IMR-90 (cell line): Measurements from ENCODE around the gene MRPS25. TPM values are rescaled to one million over a fixed set of nuclear protein-coding genes. Genes with fewer than 3 reads are reported as not detected.

Source experiments
- ATAC-seq: fragments of 200-7000 bp; cut with Tn5 transposase; 2 replicates; pipeline ENCODE4 v1.9.1; 2020; ENCODE audit warnings: low read depth, mild to moderate bottlenecking, moderate library complexity
- BruUV-seq: library from RNA; stranded (reverse); fragments of 400-500 nt; replicated peaks from 2 replicates; lab custom pipeline; 2021; lab: Mats Ljungman, UMichigan
- CTCF ChIA-PET: fragments of 300-600 bp; formaldehyde crosslinking; extraction: SDS; loops from one replicate; lab custom pipeline; 2021; ENCODE audit warnings: antibody characterized with exemption; lab: Yijun Ruan, JAX
- POLR2A ChIA-PET: fragments of 300-600 bp; sonication (Branson Sonifier 250); formaldehyde crosslinking; loops from one replicate; lab custom pipeline; 2022; ENCODE audit warnings: antibody characterized with exemption; ENCODE audit not compliant: unreplicated experiment; lab: Charles Lee
- DNase-seq: peaks from one replicate; pipeline ENCODE4 v3.0.0; 2013
- H2AFZ ChIP-seq: replicated peaks from 2 replicates; pipeline ENCODE3; 2013; ENCODE audit warnings: low read length, mild to moderate bottlenecking; ENCODE audit not compliant: poor library complexity
- H2AK5ac ChIP-seq: 2 replicates; pipeline ENCODE4 v1.6.1; 2013; ENCODE audit warnings: low read depth, low read length, inconsistent platforms
- H2AK9ac ChIP-seq: replicated peaks from 2 replicates; pipeline ENCODE3; 2013; ENCODE audit warnings: mild to moderate bottlenecking, low read depth, low read length, moderate library complexity; ENCODE audit not compliant: poor library complexity
- H2BK120ac ChIP-seq: 2 replicates; pipeline ENCODE4 v1.6.1; 2013; ENCODE audit warnings: low read depth, low read length, inconsistent platforms
- H2BK15ac ChIP-seq: 3 replicates; pipeline ENCODE4 v1.6.1; 2013; ENCODE audit warnings: low read depth, low read length, inconsistent platforms
- H2BK20ac ChIP-seq: 2 replicates; pipeline ENCODE4 v1.6.1; 2013; ENCODE audit warnings: low read depth, mild to moderate bottlenecking, inconsistent platforms, low read length, moderate library complexity
- H2BK5ac ChIP-seq: 2 replicates; pipeline ENCODE4 v1.6.1; 2013; ENCODE audit warnings: mild to moderate bottlenecking, low read depth, low read length, inconsistent platforms; ENCODE audit not compliant: poor library complexity, severe bottlenecking
- H3K14ac ChIP-seq: replicated peaks from 2 replicates; pipeline ENCODE4 v1.6.1; 2013; ENCODE audit warnings: low read depth, low read length, inconsistent platforms
- H3K18ac ChIP-seq: 2 replicates; pipeline ENCODE4 v1.6.1; 2013; ENCODE audit warnings: low read depth, low read length, control low read depth
- H3K23ac ChIP-seq: 2 replicates; pipeline ENCODE4 v1.6.1; 2013; ENCODE audit warnings: low read depth, low read length, inconsistent platforms
- H3K27ac ChIP-seq: 2 replicates; pipeline ENCODE4 v1.5.1; 2013; ENCODE audit warnings: mild to moderate bottlenecking, control low read depth, low read length; ENCODE audit not compliant: insufficient read depth
- H3K27me3 ChIP-seq: 2 replicates; pipeline ENCODE4 v1.6.1; 2013; ENCODE audit warnings: low read length; ENCODE audit not compliant: control insufficient read depth, insufficient read depth
- H3K36me3 ChIP-seq: 2 replicates; pipeline ENCODE4 v1.6.1; 2013; ENCODE audit warnings: low read length, mixed read lengths; ENCODE audit not compliant: control insufficient read depth, insufficient read depth
- H3K4ac ChIP-seq: 2 replicates; pipeline ENCODE4 v1.6.1; 2013; ENCODE audit warnings: low read depth, low read length, inconsistent platforms
- H3K4me1 ChIP-seq: 2 replicates; pipeline ENCODE4 v1.6.1; 2013; ENCODE audit warnings: low read length, mixed read lengths; ENCODE audit not compliant: control insufficient read depth, insufficient read depth
- H3K4me2 ChIP-seq: 2 replicates; pipeline ENCODE4 v1.6.1; 2013; ENCODE audit warnings: low read depth, mild to moderate bottlenecking, control low read depth, low read length, moderate library complexity
- H3K4me3 ChIP-seq: 2 replicates; pipeline ENCODE4 v1.5.1; 2013; ENCODE audit warnings: low read depth, mild to moderate bottlenecking, control low read depth, low read length, moderate library complexity; ENCODE audit not compliant: insufficient read depth
- H3K56ac ChIP-seq: 2 replicates; pipeline ENCODE4 v1.6.1; 2013; ENCODE audit warnings: low read length, inconsistent platforms; ENCODE audit not compliant: insufficient read depth; ENCODE audit errors: extremely low read depth
- H3K79me1 ChIP-seq, 2 experiments: 2 replicates each; pipeline ENCODE4 v1.6.1; 2013; ENCODE audit warnings: low read length in 2 of 2, inconsistent platforms in 1 of 2, low read depth in 1 of 2
- H3K9ac ChIP-seq: 2 replicates; pipeline ENCODE4 v1.6.1; 2013; ENCODE audit warnings: low read depth, low read length, control low read depth
- H3K9me1 ChIP-seq: 2 replicates; pipeline ENCODE4 v1.6.1; 2013; ENCODE audit warnings: low read length, inconsistent platforms; ENCODE audit not compliant: insufficient read depth
- H3K9me3 ChIP-seq: 2 replicates; pipeline ENCODE4 v1.6.1; 2013; ENCODE audit warnings: low read length; ENCODE audit not compliant: control insufficient read depth, insufficient read depth
- H4K20me1 ChIP-seq: 2 replicates; pipeline ENCODE4 v1.6.1; 2013; ENCODE audit warnings: low read length, inconsistent platforms; ENCODE audit not compliant: insufficient read depth
- H4K5ac ChIP-seq: 2 replicates; pipeline ENCODE4 v1.6.1; 2013; ENCODE audit warnings: mild to moderate bottlenecking, low read depth, low read length, control low read depth
- H4K8ac ChIP-seq, 2 experiments: 2 replicates each; pipeline ENCODE4 v1.6.1; 2013; ENCODE audit warnings: low read depth in 2 of 2, low read length in 2 of 2, control low read depth in 1 of 2, inconsistent platforms in 1 of 2
- H4K91ac ChIP-seq: 2 replicates; pipeline ENCODE4 v1.6.1; 2013; ENCODE audit warnings: low read depth, low read length, inconsistent platforms; ENCODE audit not compliant: insufficient read depth
- CEBPB ChIP-seq: IDR thresholded peaks from 2 replicates; pipeline ENCODE4 v1.6.1; 2012; ENCODE audit warnings: low read depth, low read length, improper control_type of control experiment
- ELK1 ChIP-seq: fragments of 150-350 bp; IDR thresholded peaks from 2 replicates; pipeline ENCODE4 v1.6.1; 2016; ENCODE audit warnings: low read depth, mild to moderate bottlenecking, low read length, moderate library complexity, borderline replicate concordance
- MAFK ChIP-seq: IDR thresholded peaks from 2 replicates; pipeline ENCODE4 v1.6.1; 2012; ENCODE audit warnings: low read depth, low read length, improper control_type of control experiment
- MXI1 ChIP-seq: IDR thresholded peaks from 2 replicates; pipeline ENCODE4 v1.6.1; 2012; ENCODE audit warnings: low read depth, mild to moderate bottlenecking, low read length, moderate library complexity, borderline replicate concordance
- NFE2L2 ChIP-seq: fragments of 150-350 bp; IDR thresholded peaks from 2 replicates; pipeline ENCODE4 v1.6.1; 2016; ENCODE audit warnings: low read depth, mild to moderate bottlenecking, low read length
- RAD21 ChIP-seq: IDR thresholded peaks from 2 replicates; pipeline ENCODE4 v1.6.1; 2012; ENCODE audit warnings: low read length, improper control_type of control experiment
- RCOR1 ChIP-seq: IDR thresholded peaks from 2 replicates; pipeline ENCODE4 v1.6.1; 2012; ENCODE audit warnings: mild to moderate bottlenecking, low read length, improper control_type of control experiment; ENCODE audit not compliant: insufficient replicate concordance
- RFX5 ChIP-seq: IDR thresholded peaks from 2 replicates; pipeline ENCODE4 v1.8.0; 2012; ENCODE audit warnings: low read depth, mild to moderate bottlenecking, low read length, moderate library complexity
- SMC3 ChIP-seq: fragments of 150-350 bp; IDR thresholded peaks from 2 replicates; pipeline ENCODE4 v1.6.1; 2016; ENCODE audit warnings: low read depth, mild to moderate bottlenecking, antibody characterized with exemption, low read length, moderate library complexity
- USF2 ChIP-seq: fragments of 150-350 bp; IDR thresholded peaks from 2 replicates; pipeline ENCODE4 v1.6.1; 2017; ENCODE audit warnings: mild to moderate bottlenecking, antibody characterized with exemption, low read length, low read depth
- WGBS, 2 experiments: methylation state at CpG; one replicate each; pipeline versions ENCODE4 v1.1.5 to v1.1.7; 2013; ENCODE audit warnings: missing lambda C conversion rate in 2 of 2; ENCODE audit not compliant: insufficient read length in 1 of 2; ENCODE audit errors: extremely low coverage in 2 of 2; 5-methylcytosine and 5-hydroxymethylcytosine counted together
- dilution Hi-C: fragments of 300-500 bp; cut with HindIII; formaldehyde crosslinking; loops from one replicate; pipeline ENCODE4 v1.14.3; 2018; ENCODE audit warnings: low sequenced_read_pairs; ENCODE audit not compliant: unreplicated experiment
- in situ Hi-C: fragments of 300-500 bp; cut with MboI; formaldehyde crosslinking; loops from 3 replicates; pipeline ENCODE4 v1.14.3; 2019; ENCODE audit warnings: low sequenced_read_pairs, inconsistent platforms, mixed read lengths
- intact Hi-C: fragments of 100-400 bp; cut with micrococcal nuclease; formaldehyde crosslinking; loops from 2 replicates; pipeline ENCODE4 v1.10.0; 2022
- polyA plus RNA-seq, 3 experiments: library from polyadenylated mRNA; depleted of rRNA; stranded (reverse); fragments of >200 nt; gene quantifications; 2 replicates each; pipeline ENCODE4 v1.2.3, GENCODE V29; 2012; ENCODE audit warnings: low replicate concordance in 1 of 3
- total RNA-seq: library from RNA; depleted of rRNA; stranded (reverse); fragments of >200 nt; gene quantifications from 2 replicates; pipeline ENCODE4 v1.2.3, GENCODE V29; 2012

Gene MRPS25
- total and polyA plus RNA-seq, 2 of the 4 experiments (the other 2 are of a cell fraction), result 9.0 to 20.8 TPM

- H2AK9ac ChIP-seq, result no peak overlapping the region
- intact Hi-C loops (no loop called here), dilution Hi-C loops (no loop called here), in situ Hi-C loops (loop anchor here (25.0 kb wide), 1 partner anchor 380 kb away; the partner anchor contains the start of gene CCDC174)
- no peak overlapping the region for H2AFZ ChIP-seq
- H3K4me1 ChIP-seq, result peaks cover 4% of the 10 kb centered on the region
- no peak overlapping the region for H4K91ac ChIP-seq
- TF ChIP-seq SMC3, result no peak
- no peak for TF ChIP-seq USF2
- TF ChIP-seq RFX5, result no peak
- TF ChIP-seq ELK1, result no peak
- no peak for TF ChIP-seq CEBPB
- no peak for TF ChIP-seq NFE2L2
- no peak for TF ChIP-seq MXI1
- TF ChIP-seq RAD21, result no peak
- no peak for TF ChIP-seq RCOR1
- TF ChIP-seq MAFK, result no peak
- no peak overlapping the region for H3K14ac ChIP-seq
- H2BK15ac ChIP-seq, result no peak overlapping the region
- ChIA-PET POLR2A (no interaction called here), CTCF (no interaction called here)
- no peak overlapping the region for H3K4me3 ChIP-seq
- no peaks in the 10 kb centered on the region for H3K27me3 ChIP-seq
- H3K4me2 ChIP-seq, result no peak overlapping the region
- no TSS peak for BruUV-seq
- H3K36me3 ChIP-seq, result peaks cover 62% of the 10 kb centered on the region
- H4K5ac ChIP-seq, result no peak overlapping the region
- H2BK20ac ChIP-seq, result no peak overlapping the region
- H3K9ac ChIP-seq, result no peak overlapping the region
- DNase-seq, result no peak
- H4K20me1 ChIP-seq, result no peaks in the 10 kb centered on the region; the same call in 1 of the 2 replicates
- H3K18ac ChIP-seq, result no peak overlapping the region
- no peak for ATAC-seq
- no peak overlapping the region for H2BK5ac ChIP-seq
- no peak overlapping the region for H2AK5ac ChIP-seq
- H3K79me1 ChIP-seq, result peaks cover 10 to 13% of the 10 kb centered on the region in 2 experiments; a peak in 3 of 4 replicates
- H3K23ac ChIP-seq, result no peak overlapping the region
- H2BK120ac ChIP-seq, result no peak overlapping the region
- no peak overlapping the region for H3K4ac ChIP-seq
- no peak overlapping the region for H3K27ac ChIP-seq
- no peak overlapping the region for H3K56ac ChIP-seq
- no peak overlapping the region for H4K8ac ChIP-seq
- WGBS, 2 experiments, result no CpG with 5 or more reads among the region's 3 CpGs
- no peaks in the 10 kb centered on the region; the same call in 1 of the 2 replicates for H3K9me1 ChIP-seq
- H3K9me3 ChIP-seq, result no peaks in the 10 kb centered on the region
These were observed 23.2 kb downstream of the MRPS25 start for GRCh38 chr3:15041950-15042349.
